ENCODE results near the gene ICAM2.
"Not testable (repeated sequence)": the region's sequence is repeated elsewhere in the genome, so short reads cannot be mapped to it uniquely, and the experiment has no call there.

The ICAM2 gene

GRCh38 chr17:63984236-63984635, 36.2 kb downstream of the ICAM2 start:
- no peak overlapping the region for H3K4me3 ChIP-seq (ENCODE audit: low read depth, low read length)
- TF ChIP-seq CTCF (IDR thresholded peaks at IDR 0.05; ENCODE audit: insufficient read depth, low read depth, low read length, missing control alignments) = no peak
- DNase-seq (ENCODE audit: low read depth) = no peak

GRCh38 chr17:63983320-63983719, 37.1 kb downstream of the ICAM2 start:
- TF ChIP-seq CTCF (IDR thresholded peaks at IDR 0.05; ENCODE audit: insufficient read depth, low read depth, low read length, missing control alignments) = no peak
- no peak overlapping the region for H3K4me3 ChIP-seq (ENCODE audit: low read depth, low read length)
- no peak for DNase-seq (ENCODE audit: low read depth)

GRCh38 chr17:63982641-63983040, 37.8 kb downstream of the ICAM2 start:
- not testable (repeated sequence) for H3K4me3 ChIP-seq (ENCODE audit: low read depth, low read length); DNase-seq (ENCODE audit: low read depth)

GRCh38 chr17:63978272-63979200, 41.9 kb downstream of the ICAM2 start:
- no peak for TF ChIP-seq CTCF (IDR thresholded peaks at IDR 0.05; ENCODE audit: insufficient read depth, low read depth, low read length, missing control alignments)
- DNase-seq (ENCODE audit: low read depth) = no peak
- no peak overlapping the region for H3K4me3 ChIP-seq (ENCODE audit: low read depth, low read length)

GRCh38 chr17:63976702-63977101, 43.7 kb downstream of the ICAM2 start:
- no peak for TF ChIP-seq CTCF (IDR thresholded peaks at IDR 0.05; ENCODE audit: insufficient read depth, low read depth, low read length, missing control alignments)
- DNase-seq (ENCODE audit: low read depth) = no peak
- no peak overlapping the region for H3K4me3 ChIP-seq (ENCODE audit: low read depth, low read length)

GRCh38 chr17:63975541-63976092, 44.8 kb downstream of the ICAM2 start:
- DNase-seq (ENCODE audit: low read depth) = no peak
- no peak for TF ChIP-seq CTCF (IDR thresholded peaks at IDR 0.05; ENCODE audit: insufficient read depth, low read depth, low read length, missing control alignments)
- H3K4me3 ChIP-seq (ENCODE audit: low read depth, low read length) = no peak overlapping the region

GRCh38 chr17:63974594-63975192, 45.7 kb downstream of the ICAM2 start:
- DNase-seq (ENCODE audit: low read depth) = no peak
- H3K4me3 ChIP-seq (ENCODE audit: low read depth, low read length) = no peak overlapping the region
- TF ChIP-seq CTCF (IDR thresholded peaks at IDR 0.05; ENCODE audit: insufficient read depth, low read depth, low read length, missing control alignments) = no peak

Measured in GM12865 (cell line).